ENCODE measurements around the gene MYT1. TPM values are rescaled to one million over a fixed set of nuclear protein-coding genes. Genes with fewer than 3 reads are reported as not detected.

MYT1 gene
- total RNA-seq, 2 donors from 2014 or later: 0.27 to 0.74 TPM

DNA sequence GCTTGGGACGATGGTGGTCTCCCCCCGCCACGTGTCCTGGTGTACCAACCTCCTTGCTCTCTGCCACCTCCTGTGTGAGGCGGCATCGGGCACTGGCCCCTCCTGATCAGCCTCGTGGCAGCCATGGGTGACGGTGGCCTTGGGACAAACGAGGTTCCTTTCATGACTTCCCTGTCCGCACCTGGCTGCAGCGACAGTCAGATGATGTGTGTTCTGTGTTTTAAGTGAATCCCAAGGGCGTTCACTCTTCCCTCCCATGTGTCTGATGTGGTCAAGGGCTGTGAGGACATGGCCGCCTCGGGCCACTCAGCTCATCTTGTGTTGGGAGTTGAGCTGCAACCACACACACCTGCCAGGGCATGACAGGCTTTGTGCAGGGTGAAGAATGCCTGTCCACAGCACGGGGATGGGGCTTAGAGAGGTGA, 60.9 kb downstream of the MYT1 start:
- intact Hi-C loops (cut with DNase I): no loop called here
- H3K4me1 ChIP-seq (replicated peaks): peaks cover 3% of the 10 kb centered on the region
- no peaks in the 10 kb centered on the region for H3K27me3 ChIP-seq (replicated peaks; ENCODE audit: insufficient read depth)
- 93% methylated on average over 14 of the region's 14 CpGs for WGBS
- no peak for DNase-seq (ENCODE audit: low spot score)
- H3K9me3 ChIP-seq: no peaks in the 10 kb centered on the region
- H3K36me3 ChIP-seq: no peaks in the 10 kb centered on the region
- no peak for TF ChIP-seq POLR2A (IDR thresholded peaks at IDR 0.05)
- no peak for TF ChIP-seq POLR2AphosphoS5 (IDR thresholded peaks at IDR 0.05)
- TF ChIP-seq CTCF (IDR thresholded peaks at IDR 0.05): no peak
- H3K4me3 ChIP-seq: no peak overlapping the region
- no peak overlapping the region for H3K27ac ChIP-seq

GRCh38 chr20:64225828-64226598, 61.8 kb downstream of the MYT1 start:
- 96% methylated on average over 14 of the region's 14 CpGs for WGBS

GRCh38 chr20:64226686-64227580, 62.7 kb downstream of the MYT1 start:
- TF ChIP-seq CTCF (IDR thresholded peaks at IDR 0.05): no peak
- no peak for TF ChIP-seq POLR2AphosphoS5 (IDR thresholded peaks at IDR 0.05)
- TF ChIP-seq POLR2A (IDR thresholded peaks at IDR 0.05): no peak
- Histone ChIP-seq H3K4me3 (no peak overlapping the region), H3K4me1 (replicated peaks) (peaks cover 3% of the 10 kb centered on the region), H3K36me3 (no peaks in the 10 kb centered on the region), H3K27ac (no peak overlapping the region), H3K9me3 (no peaks in the 10 kb centered on the region), H3K27me3 (replicated peaks; ENCODE audit: insufficient read depth) (no peaks in the 10 kb centered on the region)
- intact Hi-C loops (cut with DNase I): no loop called here
- no peak for DNase-seq (ENCODE audit: low spot score)
- 91% methylated on average over 25 of the region's 25 CpGs for WGBS

More at GRCh38 chr20:64225828-64226598, 61.8 kb downstream of the MYT1 start:
- no peak for DNase-seq (ENCODE audit: low spot score)
- H3K9me3 ChIP-seq: no peaks in the 10 kb centered on the region
- no peaks in the 10 kb centered on the region for H3K27me3 ChIP-seq (replicated peaks; ENCODE audit: insufficient read depth)
- H3K4me3 ChIP-seq: no peak overlapping the region
- H3K27ac ChIP-seq: no peak overlapping the region
- H3K4me1 ChIP-seq (replicated peaks): peaks cover 3% of the 10 kb centered on the region
- no peaks in the 10 kb centered on the region for H3K36me3 ChIP-seq
- intact Hi-C loops (cut with DNase I): no loop called here
- no peak for TF ChIP-seq POLR2AphosphoS5 (IDR thresholded peaks at IDR 0.05)
- no peak for TF ChIP-seq POLR2A (IDR thresholded peaks at IDR 0.05)
- TF ChIP-seq CTCF (IDR thresholded peaks at IDR 0.05): no peak

GRCh38 chr20:64228086-64228653, 63.9 kb downstream of the MYT1 start:
- Histone ChIP-seq H3K4me1 (replicated peaks) (peaks cover 3% of the 10 kb centered on the region), H3K27ac (no peak overlapping the region), H3K4me3 (no peak overlapping the region), H3K27me3 (replicated peaks; ENCODE audit: insufficient read depth) (no peaks in the 10 kb centered on the region), H3K36me3 (no peaks in the 10 kb centered on the region), H3K9me3 (no peaks in the 10 kb centered on the region)
- WGBS: 95% methylated on average over 8 of the region's 8 CpGs
- intact Hi-C loops (cut with DNase I): no loop called here
- TF ChIP-seq POLR2AphosphoS5 (IDR thresholded peaks at IDR 0.05) (no peak), CTCF (IDR thresholded peaks at IDR 0.05) (no peak), POLR2A (IDR thresholded peaks at IDR 0.05) (no peak)
- no peak for DNase-seq (ENCODE audit: low spot score)
